SU-DHL-6 (cell line): ENCODE data around the gene CD47.

Experiments used
- CTCF ChIP-seq: fragments of 200-600 bp; sonication (generic); IDR thresholded peaks from one replicate; pipeline ENCODE4 v1.5.1; 2017; ENCODE audit warnings: antibody characterized with exemption, mild to moderate bottlenecking, low read length, moderate library complexity; ENCODE audit not compliant: insufficient read depth, poor library complexity, severe bottlenecking
- EZH2phosphoT487 ChIP-seq: fragments of 200-600 bp; sonication (generic), shearing (Covaris generic); conservative IDR thresholded peaks from 2 replicates; pipeline ENCODE4 v1.6.1; 2018; ENCODE audit warnings: mild to moderate bottlenecking, antibody characterized with exemption, low read length, moderate library complexity, mixed read lengths

GRCh38 chr3:108099679-108100428 is 9.0 kb upstream of the CD47 start:
- TF ChIP-seq CTCF (no peak), EZH2phosphoT487 (no peak)
